Lower lobe of right lung (tissue), 2 donors: Measurements from ENCODE around the gene TMEM52B. TPM values are rescaled to one million over a fixed set of nuclear protein-coding genes. Genes with fewer than 3 reads are reported as not detected.
A peak's percentile ranks its signal among the peaks of the same experiment; 100 is the strongest.

ENCODE experiments used
- ATAC-seq, 2 donors: fragments of 200-7000 bp; cut with Tn5 transposase; one replicate each; pipeline ENCODE4 v1.9.1; 2020 to 2022; ENCODE audit warnings: mild to moderate bottlenecking in 2 of 2, moderate library complexity in 2 of 2
- DNase-seq: peaks from one replicate; pipeline ENCODE4 v3.0.0-alpha.2; 2020
- H3K27ac ChIP-seq: fragments of 200-600 bp; one replicate; pipeline ENCODE4 v1.8.0; 2022
- H3K27me3 ChIP-seq: fragments of 200-600 bp; one replicate; pipeline ENCODE4 v1.8.0; 2022; ENCODE audit warnings: low read depth
- H3K36me3 ChIP-seq: fragments of 200-600 bp; one replicate; pipeline ENCODE4 v1.8.0; 2022; ENCODE audit warnings: mild to moderate bottlenecking
- H3K4me1 ChIP-seq: fragments of 200-600 bp; one replicate; pipeline ENCODE4 v1.8.0; 2022
- H3K4me3 ChIP-seq: fragments of 200-600 bp; one replicate; pipeline ENCODE4 v1.8.0; 2022; ENCODE audit warnings: mild to moderate bottlenecking
- H3K9me3 ChIP-seq: fragments of 200-600 bp; one replicate; pipeline ENCODE4 v1.8.0; 2022
- intact Hi-C: fragments of 100-400 bp; cut with DNase I; formaldehyde crosslinking; loops from one replicate; pipeline ENCODE4 v1.11.0; 2022
- total RNA-seq: library from RNA; stranded (reverse); fragmentation: NEBNext Ultra II Directional; extraction: Animal tissue kit (Norgen Biotek cat#: 25700); gene quantifications from one replicate; pipeline ENCODE4 v1.2.1, GENCODE V29; 2021
- TF ChIP-seq, protein P1 (sequence below): fragments of 200-600 bp; IDR thresholded peaks from one replicate; pipeline ENCODE4 v1.8.0; 2022; ENCODE audit warnings: antibody characterized with exemption, mild to moderate bottlenecking
- donor health status: DM: no; HTN: yes; CAD: no; lungs with severe emphysema.

Gene TMEM52B
- total RNA-seq, 1 donor from 2014 or later = 3.6 TPM

DNA sequence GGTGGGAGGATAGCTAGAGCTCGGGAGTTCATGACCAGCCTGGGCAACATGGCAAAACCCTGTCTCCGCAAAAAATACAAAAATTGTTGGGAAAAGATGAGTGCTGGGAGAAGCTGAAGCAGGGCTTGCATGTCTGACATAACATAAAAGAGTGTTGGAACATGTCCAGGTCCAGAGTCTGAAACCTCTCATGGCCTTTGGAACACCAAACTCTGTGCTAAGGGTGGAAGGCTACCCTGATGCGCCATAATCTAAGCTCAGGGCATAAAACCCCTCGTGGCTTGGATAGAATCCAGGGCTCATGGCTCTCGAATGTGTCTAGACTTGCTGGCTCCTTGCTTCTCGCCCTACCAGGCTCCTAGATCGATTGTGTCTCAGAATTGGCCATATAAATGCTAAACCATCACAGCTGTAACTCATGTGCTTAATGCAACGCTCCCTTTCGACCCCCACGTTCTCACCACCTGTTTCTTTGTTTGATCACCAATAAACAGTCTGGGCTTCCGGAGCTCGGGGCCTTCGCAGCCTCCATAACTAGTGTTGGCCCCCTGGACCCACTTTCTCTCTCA is 42.1 kb upstream of the TMEM52B start:
- no peak for DNase-seq
- TF ChIP-seq, protein P1, sequence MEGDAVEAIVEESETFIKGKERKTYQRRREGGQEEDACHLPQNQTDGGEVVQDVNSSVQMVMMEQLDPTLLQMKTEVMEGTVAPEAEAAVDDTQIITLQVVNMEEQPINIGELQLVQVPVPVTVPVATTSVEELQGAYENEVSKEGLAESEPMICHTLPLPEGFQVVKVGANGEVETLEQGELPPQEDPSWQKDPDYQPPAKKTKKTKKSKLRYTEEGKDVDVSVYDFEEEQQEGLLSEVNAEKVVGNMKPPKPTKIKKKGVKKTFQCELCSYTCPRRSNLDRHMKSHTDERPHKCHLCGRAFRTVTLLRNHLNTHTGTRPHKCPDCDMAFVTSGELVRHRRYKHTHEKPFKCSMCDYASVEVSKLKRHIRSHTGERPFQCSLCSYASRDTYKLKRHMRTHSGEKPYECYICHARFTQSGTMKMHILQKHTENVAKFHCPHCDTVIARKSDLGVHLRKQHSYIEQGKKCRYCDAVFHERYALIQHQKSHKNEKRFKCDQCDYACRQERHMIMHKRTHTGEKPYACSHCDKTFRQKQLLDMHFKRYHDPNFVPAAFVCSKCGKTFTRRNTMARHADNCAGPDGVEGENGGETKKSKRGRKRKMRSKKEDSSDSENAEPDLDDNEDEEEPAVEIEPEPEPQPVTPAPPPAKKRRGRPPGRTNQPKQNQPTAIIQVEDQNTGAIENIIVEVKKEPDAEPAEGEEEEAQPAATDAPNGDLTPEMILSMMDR = no peak
- H3K4me1 ChIP-seq = no peaks in the 10 kb centered on the region
- H3K9me3 ChIP-seq = no peaks in the 10 kb centered on the region
- intact Hi-C loops = no loop called here
- H3K36me3 ChIP-seq = no peaks in the 10 kb centered on the region
- ATAC-seq = no peak
- no peak overlapping the region for H3K27ac ChIP-seq
- H3K4me3 ChIP-seq = no peak overlapping the region
- no peaks in the 10 kb centered on the region for H3K27me3 ChIP-seq

DNA sequence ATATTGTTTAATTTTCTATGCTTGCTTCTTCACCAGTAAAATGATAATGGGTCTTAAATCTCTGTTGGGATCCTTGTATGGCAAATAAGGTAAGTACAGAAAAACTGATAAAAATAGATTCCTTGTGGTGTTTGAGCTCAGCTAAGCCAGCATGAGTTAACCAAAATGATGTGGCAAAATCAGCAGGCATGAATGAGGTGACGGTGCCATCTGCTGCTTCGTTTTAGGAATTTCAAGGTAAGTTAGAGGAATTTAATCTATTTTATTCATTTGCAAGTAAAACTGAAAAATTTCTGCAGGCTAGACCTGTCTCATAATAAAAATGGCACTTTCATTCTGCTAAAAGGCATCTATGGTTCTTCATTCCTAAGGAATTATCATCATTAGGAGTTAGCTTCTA is 38.8 kb upstream of the TMEM52B start:
- Histone ChIP-seq H3K27me3 (no peaks in the 10 kb centered on the region), H3K9me3 (no peaks in the 10 kb centered on the region), H3K4me1 (no peaks in the 10 kb centered on the region), H3K4me3 (no peak overlapping the region), H3K36me3 (no peaks in the 10 kb centered on the region), H3K27ac (no peak overlapping the region)
- TF ChIP-seq, protein P1 = peak; percentile 58
- no peak for DNase-seq
- ATAC-seq = peak; percentile 54 to 64
- intact Hi-C loops = no loop called here

DNA sequence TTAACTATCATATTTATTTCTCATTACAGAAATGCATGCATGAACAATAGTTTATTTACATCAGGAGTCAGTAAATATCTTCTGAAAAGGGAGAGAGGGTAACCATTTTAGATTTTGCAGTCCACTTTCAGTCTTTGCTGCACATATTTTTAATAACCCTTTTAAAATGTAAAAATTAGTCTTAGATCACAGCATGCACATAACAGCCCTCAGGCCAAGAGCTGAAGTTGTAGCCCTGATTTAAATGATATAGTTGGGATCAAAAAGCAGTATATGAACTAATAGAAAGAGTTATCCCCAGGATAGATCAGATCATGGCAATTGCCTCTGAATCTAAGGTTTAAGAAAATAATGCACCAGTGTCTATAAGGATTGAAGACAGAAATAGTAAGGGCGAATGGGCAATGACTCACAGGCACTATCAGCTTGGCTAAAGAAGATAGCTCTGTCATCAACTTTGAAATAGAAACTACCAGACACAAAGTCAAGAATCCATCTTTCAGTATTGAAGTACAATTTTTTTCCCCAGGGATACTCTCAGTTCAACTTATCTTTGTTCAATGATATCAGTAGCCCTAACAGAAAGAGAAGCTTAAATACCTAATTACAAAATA is 35.7 kb upstream of the TMEM52B start:
- H3K36me3 ChIP-seq = no peaks in the 10 kb centered on the region
- H3K4me3 ChIP-seq = no peak overlapping the region
- H3K9me3 ChIP-seq = no peaks in the 10 kb centered on the region
- TF ChIP-seq, protein P1 = no peak
- intact Hi-C loops = no loop called here
- DNase-seq (no peak), ATAC-seq (no peak)
- H3K4me1 ChIP-seq = no peaks in the 10 kb centered on the region
- no peaks in the 10 kb centered on the region for H3K27me3 ChIP-seq
- no peak overlapping the region for H3K27ac ChIP-seq

DNA sequence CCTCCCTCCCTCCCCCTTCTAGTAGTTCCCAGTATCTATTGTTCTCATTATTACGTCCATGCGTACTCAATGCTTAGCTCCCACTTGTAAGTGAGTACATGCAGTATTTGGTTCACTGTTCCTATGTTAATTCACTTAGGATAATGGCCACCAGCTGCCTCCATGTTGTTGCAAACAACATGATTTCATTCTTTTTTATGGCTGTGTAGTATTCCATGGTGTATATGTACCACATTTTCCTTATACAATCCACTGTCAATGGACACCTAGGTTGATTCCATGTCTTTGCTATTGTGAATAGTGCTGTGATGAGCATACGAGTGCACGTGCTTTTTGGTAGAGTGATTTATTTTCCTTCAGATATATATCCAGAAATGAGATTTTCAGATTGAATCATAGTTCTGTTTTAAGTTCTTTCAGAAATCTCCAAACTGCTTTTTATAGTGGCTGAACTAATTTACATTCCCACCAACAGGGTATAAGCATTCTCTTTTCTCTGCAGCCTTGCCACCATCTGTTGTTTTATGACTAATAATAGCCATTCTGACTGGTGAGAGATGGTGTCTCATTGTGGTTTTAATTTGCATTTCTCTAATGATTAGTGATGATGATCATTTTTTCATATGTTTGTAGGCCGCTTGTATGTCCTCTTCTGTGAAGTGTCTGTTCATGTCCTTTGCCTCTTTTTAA is 31.0 kb upstream of the TMEM52B start:
- DNase-seq = no peak
- ATAC-seq = no peak
- Histone ChIP-seq H3K9me3 (no peaks in the 10 kb centered on the region), H3K36me3 (no peaks in the 10 kb centered on the region), H3K27ac (no peak overlapping the region), H3K4me1 (peaks cover 4% of the 10 kb centered on the region), H3K27me3 (no peaks in the 10 kb centered on the region), H3K4me3 (no peak overlapping the region)
- TF ChIP-seq, protein P1 = no peak
- intact Hi-C loops = no loop called here

DNA sequence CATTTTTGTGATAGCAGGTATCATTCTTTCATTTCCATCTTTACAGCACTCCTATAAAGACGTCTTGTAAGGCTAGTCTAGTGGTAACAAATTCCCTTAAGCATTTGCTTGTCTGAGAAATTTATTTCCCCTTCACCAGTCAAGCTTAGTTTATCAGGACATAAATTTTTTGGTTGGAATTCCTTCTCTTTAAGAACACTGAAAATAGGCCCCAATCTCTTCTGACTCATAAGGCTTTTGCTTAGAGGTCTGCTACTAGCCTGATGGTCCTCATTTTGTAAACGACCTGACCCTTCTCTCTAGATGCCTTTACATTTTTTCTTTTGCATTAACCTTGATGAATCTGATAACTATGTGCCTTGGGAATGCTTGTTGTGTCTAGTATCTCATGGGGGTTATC is 27.2 kb upstream of the TMEM52B start:
- Histone ChIP-seq H3K36me3 (no peaks in the 10 kb centered on the region), H3K27ac (no peak overlapping the region), H3K9me3 (no peaks in the 10 kb centered on the region), H3K4me1 (peaks cover 8% of the 10 kb centered on the region), H3K27me3 (no peaks in the 10 kb centered on the region), H3K4me3 (no peak overlapping the region)
- no peak for ATAC-seq
- intact Hi-C loops = no loop called here
- TF ChIP-seq, protein P1 = no peak
- DNase-seq = no peak
